Nucleus accumbens (tissue), 56 donors: ENCODE measurements around the gene STARD7.
"Not testable (repeated sequence)": the region's sequence is repeated elsewhere in the genome, so short reads cannot be mapped to it uniquely, and the experiment has no call there.

Experiments used
- DNase-seq, 56 donors: peaks; one replicate each; lab custom pipeline; 2025; lab: John Stamatoyannopoulos, UW

The STARD7 gene

GRCh38 chr2:96208143-96209010, at the start of gene STARD7:
TSS of gene STARD7 (minus strand) at chr2:96208827. CDS start at chr2:96208434, 393 bp downstream.
- DNase-seq = peak; percentile 72 to 98 (median 95)

DNA sequence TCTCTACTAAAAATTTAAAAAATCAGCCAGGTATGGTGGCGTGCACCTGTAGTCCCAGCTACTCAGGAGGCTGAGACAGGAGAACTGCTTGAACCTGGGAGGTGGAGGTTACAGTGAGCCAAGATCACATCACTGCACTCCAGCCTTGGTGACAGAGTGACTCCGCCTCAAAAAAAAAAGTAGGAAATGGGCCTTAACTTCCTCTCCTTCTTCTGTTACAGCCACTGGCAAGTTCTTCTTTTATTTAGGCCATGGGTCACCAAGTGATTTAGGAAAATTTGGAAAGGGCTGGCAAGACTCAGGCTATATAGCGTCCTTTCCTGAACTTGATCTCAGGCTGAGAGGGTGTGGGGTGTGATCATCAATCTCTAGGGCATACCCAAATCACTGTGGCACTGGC, 49.1 kb upstream of the STARD7 start:
- DNase-seq = not testable (repeated sequence)

- no peak for DNase-seq
Observed at GRCh38 chr2:96256611-96257113, 48.0 kb upstream of the STARD7 start.

DNA sequence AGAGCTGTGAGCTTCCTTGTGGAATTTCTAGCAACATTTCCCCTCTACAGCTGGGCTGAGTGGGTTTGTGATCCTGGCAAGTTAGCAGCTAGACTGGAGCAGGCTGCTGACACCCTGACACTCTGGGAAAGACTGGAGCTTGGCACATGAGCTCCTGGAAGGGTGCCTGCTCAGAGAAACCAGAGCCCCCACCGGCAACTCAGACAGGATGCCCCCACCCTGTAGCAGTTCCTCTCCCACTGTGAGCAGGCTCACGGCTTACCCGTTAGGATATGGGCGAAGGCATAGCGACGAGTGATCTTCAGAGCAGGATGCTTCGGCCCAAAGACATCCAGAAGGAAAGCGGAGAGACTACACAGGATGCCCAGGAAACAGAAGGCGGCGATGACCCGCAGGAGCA, 45.9 kb upstream of the STARD7 start:
- DNase-seq = no peak

DNA sequence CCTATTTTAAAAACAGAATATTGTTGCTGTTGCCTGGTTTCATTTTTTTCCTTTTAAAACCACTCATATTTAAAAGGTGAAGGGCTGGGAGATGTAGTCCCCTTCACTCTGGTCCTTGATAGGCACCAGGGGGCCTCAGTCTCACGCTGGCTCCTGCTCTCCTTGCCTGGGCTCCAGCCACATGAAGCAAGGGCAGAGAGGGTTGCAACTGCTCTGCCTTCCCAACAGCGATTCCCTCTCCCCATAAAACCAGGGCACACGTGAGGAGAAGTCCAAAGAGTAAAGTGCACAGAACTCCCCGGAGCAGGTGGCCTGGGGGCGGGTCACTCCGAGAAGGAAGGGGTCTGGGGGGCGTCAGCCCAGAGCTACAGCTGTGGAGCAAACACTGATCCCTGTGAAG, 44.4 kb upstream of the STARD7 start:
- DNase-seq = no peak

DNA sequence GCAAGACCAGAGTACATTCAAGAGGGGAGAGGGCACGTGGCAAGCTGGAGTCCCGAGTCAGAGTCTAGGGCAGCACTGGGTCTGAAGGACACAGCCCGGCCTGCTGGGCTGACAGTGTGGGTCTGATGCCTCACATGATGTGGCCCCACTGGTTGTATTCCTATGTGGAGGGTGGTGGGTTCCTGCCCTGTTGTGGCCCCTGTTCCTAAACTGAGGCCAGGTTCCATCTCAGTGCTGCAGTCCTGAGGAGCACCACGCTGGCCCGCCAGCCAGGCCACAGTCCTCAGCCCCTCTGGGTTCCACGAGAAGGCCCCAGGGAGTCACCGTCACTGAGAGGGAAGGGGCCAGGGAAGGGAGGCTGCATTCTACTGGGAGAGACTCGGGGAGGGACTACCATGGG, 43.9 kb upstream of the STARD7 start:
- DNase-seq = no peak

GRCh38 chr2:96251721-96252292, 43.2 kb upstream of the STARD7 start:
- DNase-seq = peak in 25 of 56 donors; percentile 12 to 58 (median 31)

DNA sequence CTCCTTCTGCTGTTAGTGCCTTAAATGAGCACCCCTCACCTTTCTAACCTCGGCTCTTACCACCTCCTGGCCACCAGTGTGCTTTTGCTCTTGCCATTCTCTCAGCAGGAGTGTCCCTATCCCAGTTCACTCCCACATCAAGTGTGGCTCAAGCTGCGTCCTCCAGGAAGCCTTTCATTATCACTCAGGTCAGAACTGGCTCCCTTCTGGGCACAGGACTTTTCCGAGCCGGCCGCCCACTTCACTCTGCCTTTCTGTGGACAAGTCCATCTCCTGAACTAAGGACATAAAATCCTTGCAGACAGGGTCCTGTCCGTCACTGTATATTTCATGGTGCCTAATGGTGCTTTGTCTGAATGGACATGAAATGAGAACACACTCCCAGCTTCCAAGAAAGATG, 41.6 kb upstream of the STARD7 start:
- DNase-seq = no peak

- no peak for DNase-seq
Observed at GRCh38 chr2:96249654-96250053, 41.0 kb upstream of the STARD7 start.

GRCh38 chr2:96248624-96249023, 40.0 kb upstream of the STARD7 start:
- DNase-seq = no peak

DNA sequence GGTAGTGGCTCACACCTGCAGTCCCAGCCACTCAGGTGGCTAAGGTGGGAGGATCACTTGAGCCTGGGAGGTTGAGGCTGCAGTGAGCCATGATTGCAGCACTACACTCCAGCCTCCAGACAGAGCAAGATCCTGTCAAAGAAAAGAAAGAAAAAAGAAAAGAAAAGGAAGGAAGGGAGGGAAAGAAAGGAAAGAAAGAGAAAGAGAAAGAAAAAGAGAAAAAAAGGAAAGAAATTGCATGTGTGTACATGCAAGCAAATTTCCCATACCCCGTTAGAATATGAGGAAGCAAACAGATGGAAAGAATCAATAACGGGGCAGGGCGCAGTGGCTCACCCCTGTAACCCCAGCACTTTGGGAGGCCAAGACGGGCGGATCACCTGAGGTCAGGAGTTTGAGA, 39.3 kb upstream of the STARD7 start:
- DNase-seq = no peak

DNA sequence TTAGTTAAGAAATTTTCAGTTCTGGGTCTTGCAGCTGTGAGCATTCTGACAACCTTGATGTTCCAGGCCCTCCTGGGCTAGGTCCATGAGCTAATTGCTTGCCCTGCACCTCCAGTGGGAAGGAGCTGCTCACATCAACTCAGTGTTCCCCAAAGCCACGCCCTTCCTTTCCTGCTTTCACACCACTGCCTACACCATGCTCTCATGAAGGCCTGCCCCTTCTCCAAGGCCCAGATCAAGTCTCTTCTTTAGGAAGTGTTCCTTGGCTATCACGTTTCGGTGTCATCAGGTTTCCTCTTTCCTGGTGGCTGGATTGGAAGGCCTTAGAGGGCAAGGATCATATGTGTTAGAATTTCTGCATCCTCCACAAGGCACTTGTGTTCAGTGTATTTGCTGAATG, 38.4 kb upstream of the STARD7 start:
- DNase-seq = no peak

DNA sequence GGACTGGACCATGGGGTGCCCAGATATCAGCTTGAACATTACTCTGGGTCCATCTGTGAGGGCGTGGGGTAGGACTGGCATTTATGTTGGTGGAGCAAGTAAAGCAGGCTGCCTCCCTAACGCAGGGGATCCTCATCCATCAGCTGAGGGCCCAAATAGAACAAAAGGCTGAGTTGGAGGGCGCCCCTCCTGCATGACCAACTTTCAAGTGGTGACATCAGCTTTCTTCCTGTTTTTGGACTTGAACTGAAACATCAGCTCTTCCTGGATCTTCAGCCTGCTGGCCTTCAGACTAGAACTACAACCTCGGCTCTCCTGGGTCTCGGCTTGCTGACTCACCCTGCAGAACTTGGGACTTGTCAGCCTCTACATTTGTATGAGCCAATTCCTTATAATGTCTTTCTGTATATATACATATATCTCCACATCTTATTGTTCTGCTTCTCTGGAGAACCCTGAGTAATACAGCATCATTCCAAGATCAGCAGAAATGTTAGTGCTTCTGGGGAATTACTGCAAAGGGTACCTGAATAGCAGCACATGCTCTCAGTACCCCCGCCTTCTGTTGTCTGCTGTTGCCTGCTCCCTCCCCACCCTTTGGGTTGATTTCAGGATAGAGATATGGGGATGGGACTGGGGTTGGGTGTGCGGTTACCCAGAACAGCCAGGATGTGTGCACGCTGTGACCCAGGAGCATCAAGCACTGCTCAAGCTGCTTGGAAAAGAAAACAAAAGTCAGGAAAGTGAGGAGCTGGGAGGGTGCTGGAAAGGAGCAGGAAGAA, 37.2 kb upstream of the STARD7 start:
- DNase-seq = peak in 1 of 56 donors; percentile 4

DNA sequence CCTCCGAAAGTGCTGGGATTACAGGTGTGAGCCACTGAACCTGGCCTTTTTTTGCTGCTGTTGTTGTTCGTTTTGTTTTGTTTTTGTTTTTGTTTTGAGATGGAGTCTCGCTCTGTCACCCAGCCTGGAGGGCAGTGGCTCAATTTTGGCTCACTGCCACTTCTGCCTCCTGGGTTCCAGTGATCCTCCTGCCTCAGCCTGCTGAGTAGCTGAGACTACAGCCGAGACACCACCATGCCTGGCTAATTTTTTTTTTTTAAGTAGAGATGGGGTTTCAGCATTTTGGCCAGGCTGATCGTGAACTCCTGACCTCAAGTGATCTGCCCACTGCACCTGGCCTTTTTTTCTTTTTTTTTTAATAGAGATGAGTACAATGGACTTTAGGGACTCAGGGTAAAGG, 35.2 kb upstream of the STARD7 start:
- DNase-seq = no peak

DNA sequence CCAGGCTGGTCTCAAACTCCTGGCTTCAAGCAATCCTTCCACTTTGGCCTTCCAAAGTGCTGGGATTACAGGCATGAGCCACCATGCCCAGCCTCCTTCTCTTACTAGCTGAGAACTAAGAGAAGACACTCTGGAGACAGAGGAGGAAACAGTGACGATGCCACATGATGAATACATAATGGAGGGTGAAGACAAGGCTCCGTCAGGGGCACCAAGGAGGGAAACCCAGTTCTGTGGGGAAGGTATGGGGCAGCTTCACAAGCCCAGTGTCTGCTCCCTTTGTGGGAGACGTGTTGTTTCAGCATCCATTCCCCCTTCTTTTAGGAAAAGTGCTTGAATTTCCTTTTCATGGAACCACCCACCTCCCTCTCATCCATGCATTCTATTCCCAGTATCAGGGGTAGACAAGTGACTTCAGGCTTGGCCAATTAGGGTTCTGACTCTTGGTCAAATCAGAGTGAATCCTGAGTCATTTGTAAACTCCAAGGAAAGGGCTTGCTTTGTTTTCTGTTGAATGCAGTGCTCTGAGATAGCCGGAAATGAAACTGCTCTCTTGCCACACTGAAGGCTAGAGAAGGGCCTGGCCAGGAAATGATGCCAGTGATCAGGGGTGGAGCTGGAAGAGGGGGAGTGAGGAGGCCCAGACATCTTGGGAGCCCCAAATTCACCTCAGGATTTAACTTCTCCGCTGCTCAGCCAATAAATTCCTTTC, 33.4 kb upstream of the STARD7 start:
- peak in 30 of 56 donors; percentile 13 to 65 (median 32) for DNase-seq

DNA sequence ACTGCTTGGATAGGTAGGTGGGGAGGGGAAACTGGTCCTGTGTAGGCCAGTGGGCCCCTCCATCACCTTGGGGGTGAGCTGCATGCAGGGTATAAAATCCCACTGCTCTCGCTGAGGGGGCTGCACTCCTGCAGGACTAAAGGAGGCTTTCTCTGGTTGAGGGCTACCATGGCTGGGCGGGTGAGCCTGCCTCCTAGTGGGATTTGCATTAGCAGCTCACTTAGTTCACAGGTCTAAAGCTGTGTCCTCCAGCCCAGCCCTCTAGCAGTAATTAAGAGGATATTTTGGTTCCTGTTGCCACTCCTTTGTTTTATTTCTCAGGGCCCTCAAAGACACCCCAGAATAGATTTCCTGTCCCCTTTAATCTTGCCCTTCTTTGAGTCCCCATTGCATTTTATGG, 32.6 kb upstream of the STARD7 start:
- no peak for DNase-seq

DNA sequence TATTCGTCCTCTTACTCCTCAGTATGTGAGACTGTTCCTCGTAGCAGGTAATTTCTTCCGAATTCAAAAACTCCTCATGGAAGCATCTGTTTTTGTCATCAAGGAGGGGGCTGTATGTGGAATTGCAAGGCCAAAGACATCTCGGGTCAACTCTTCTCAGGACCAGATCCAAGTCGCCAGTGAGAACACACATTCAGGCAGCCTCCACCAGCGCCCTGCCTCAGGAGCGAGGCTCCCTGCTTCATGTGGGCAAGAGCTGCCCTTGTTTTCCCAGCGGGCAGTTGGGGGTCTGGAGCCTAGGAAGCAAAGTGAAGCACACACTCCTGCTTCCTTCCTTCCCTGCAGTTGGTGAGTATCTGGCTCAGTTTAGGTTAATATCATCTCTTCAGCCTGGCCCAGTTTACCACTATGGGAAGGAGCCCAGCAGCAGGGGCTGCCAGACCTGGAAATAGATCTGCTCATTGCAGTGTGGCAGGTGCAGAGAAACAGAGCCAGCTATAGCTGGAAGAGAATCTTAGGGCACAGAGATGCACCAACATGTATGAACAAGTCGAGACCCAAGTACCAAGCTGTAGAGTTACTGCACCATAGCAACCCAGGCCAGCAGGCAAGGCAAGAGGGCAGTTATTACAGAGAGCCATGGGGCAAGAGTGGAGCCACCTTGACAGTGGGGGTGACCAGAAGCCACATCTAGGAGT, 31.9 kb upstream of the STARD7 start:
- no peak for DNase-seq

DNA sequence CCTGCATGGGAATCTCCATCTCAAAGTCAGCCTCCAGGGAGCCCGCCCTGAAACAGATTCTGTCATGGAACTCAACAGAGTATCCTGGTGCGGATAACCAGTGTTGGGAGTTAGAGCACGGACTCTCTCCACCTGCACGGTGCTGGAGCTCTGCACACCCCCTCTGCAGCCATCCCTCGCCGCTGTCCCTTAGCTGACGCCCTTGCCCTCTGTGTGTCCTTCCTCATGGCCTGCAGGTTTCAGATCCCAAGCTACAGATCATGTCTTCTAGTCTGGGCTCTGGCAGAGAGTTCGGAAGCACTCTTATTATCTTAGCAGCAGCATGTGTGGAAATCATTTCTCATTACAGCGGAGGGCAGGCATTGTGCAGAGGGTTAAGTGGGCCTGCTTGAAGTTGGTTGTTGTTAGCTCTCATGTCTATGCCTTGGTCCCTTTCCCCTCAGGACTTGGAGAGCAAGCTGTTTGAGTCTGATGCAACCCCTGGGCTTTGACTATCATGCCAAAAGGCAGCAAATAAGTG, 31.2 kb upstream of the STARD7 start:
- no peak for DNase-seq

GRCh38 chr2:96239091-96239490, 30.5 kb upstream of the STARD7 start:
- no peak for DNase-seq

DNA sequence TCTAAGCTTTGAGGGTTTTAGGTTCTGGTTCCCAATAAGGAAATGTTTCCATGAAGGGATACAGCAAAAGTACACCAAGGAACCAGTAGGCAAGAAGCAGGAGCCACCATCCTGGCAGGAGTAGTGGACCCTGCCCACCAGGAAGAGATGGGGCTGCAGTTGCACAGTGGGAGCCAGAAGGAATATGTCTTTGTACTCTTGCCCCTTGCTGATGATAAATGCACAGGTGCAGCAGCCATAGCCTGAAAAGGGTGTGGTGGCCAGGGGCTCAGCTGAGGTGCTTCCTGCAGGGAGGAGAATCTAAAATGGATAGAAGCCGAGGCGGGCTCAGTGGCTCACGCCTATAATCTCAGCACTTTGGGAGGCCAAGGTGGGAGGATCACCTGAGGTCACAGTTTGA, 29.6 kb upstream of the STARD7 start:
- no peak for DNase-seq
